GM10248 (cell line): Measurements from ENCODE around the gene HORMAD1.

Source experiments
- CTCF ChIA-PET: fragments of 300-600 bp; sonication (Branson Sonifier 250); formaldehyde crosslinking; extraction: SDS; loops from one replicate; lab custom pipeline; 2021; ENCODE audit warnings: antibody characterized with exemption; lab: Yijun Ruan, JAX
- POLR2A ChIA-PET: fragments of 350-650 bp; sonication (Branson Sonifier 250); formaldehyde crosslinking; extraction: SDS; loops from one replicate; lab custom pipeline; 2020; ENCODE audit warnings: antibody characterized with exemption; lab: Yijun Ruan, JAX
- DNase-seq: peaks from one replicate; pipeline ENCODE4 v3.0.0; 2012; ENCODE audit errors: extremely low spot score
- CTCF ChIP-seq: IDR thresholded peaks from 2 replicates; pipeline ENCODE4 v1.5.1; 2012; ENCODE audit warnings: mild to moderate bottlenecking, low read depth; ENCODE audit errors: extremely low read depth, missing control alignments, control extremely low read depth

HORMAD1 gene

DNA sequence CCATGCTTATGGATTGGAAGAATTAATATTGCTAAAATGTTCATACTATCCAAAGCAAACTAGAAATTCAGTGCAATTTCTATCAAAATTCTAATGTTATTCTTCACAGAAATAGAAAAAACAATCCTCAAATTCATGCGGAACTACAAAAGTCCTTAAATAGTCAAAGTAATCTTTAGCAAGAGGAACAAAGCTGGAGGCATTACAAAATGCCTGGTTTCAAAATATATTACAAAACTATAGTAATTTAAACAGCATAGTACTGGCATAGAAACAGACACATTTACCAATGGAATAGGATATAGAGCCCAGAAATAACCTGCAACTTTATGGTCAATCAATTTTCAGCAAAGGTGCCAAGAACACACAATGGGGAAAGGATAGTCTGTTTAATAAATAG lies 41.1 kb upstream of the HORMAD1 start:
- TF ChIP-seq CTCF = no peak
- ChIA-PET CTCF (no interaction called here), POLR2A (no interaction called here)
- DNase-seq = no peak

- peak; percentile 14 for TF ChIP-seq CTCF
- DNase-seq = no peak
- ChIA-PET POLR2A (no interaction called here), CTCF (no interaction called here)
Observed at GRCh38 chr1:150760013-150760412, 39.3 kb upstream of the HORMAD1 start.

GRCh38 chr1:150753416-150753815 lies 32.7 kb upstream of the HORMAD1 start:
- ChIA-PET POLR2A (no interaction called here), CTCF (interaction anchor here (0.7 to 1.7 kb wide), 3 partner anchors 11 to 169 kb away, joined by 3 to 4 read pairs (median 3); no protein-coding TSS in a partner anchor)
- no peak for TF ChIP-seq CTCF
- no peak for DNase-seq

GRCh38 chr1:150751443-150751842 lies 30.7 kb upstream of the HORMAD1 start:
- no peak for TF ChIP-seq CTCF
- no peak for DNase-seq
- ChIA-PET CTCF (interaction anchor here (1.5 to 1.7 kb wide), 2 partner anchors 15 to 17 kb away, joined by 3 to 7 read pairs; partner anchors contain the start of gene CTSS), POLR2A (no interaction called here)

DNA sequence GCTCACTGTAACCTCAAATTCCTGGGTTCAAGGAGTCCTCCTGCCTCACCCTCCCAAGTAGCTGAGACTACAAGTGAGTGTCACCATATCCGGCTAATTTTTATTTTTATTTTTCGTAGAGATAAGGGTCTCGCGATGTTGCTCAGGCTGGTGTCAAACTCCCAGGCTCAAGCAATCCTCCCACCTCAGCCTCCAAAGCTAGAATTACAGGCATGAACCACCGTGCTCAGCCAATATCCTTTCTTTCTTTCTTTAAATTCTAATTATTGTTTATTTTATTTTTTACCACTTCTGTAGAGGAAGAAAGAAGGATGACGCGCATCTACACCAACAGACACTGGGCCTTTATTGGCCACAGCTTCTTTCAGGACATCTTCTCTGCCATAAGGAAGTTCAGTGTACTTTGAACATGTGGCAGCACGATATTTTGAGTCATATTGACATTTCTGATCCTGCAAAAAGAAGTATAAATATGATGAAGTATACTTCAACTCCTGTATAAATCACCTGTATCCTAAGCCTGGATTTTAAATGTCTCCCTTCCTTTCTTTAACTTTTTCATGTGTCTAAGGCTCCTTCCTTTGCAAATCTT lies 29.1 kb upstream of the HORMAD1 start:
- ChIA-PET CTCF (interaction anchor here (1.1 kb wide), 1 partner anchor 19 kb away, joined by 3 read pairs; no protein-coding TSS in a partner anchor), POLR2A (no interaction called here)
- TF ChIP-seq CTCF = no peak
- DNase-seq = no peak

DNA sequence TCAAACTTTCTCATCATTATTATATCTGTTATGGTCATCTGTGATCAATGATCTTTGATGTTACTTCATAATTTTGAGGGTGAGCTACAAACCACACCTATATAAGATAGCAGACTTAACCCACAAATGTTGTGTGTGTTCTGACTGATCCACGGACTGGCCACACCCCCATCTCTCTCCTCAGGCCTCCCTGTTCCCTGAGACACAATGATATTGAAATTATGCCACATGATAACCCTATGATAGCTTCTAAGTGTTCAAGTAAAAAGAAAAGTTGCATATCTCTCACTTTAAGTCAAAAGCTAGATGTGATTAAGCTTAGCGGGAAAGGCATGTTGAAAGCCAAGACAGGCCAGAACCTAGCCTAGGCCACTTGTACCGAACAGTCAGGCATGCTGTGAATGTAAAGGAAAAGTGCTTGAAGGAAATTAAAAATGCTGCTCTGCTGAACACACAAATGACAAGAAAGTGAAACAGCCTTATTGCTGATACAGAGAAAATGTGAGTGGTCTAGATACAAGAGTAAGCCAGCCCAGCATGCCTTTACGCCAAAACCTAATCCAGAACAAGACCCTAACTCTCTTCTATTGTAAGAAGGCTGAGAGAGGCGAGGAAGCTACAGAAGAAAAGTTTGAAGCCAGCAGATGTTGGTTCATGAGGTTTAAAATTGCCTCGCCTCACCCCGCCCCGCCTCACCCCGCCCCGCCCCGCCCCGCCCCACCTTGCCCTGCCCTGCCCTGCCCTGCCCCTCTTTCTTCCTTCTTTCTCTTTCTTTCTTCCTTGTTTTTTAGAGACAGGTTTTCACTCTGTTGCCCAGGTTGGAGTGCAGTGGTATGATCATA lies 28.4 kb upstream of the HORMAD1 start:
- CTCF ChIA-PET = interaction anchor here (0.9 to 1.4 kb wide), 3 partner anchors 9 to 21 kb away, joined by 3 read pairs; no protein-coding TSS in a partner anchor

More for the DNA sequence above, 28.4 kb upstream of the HORMAD1 start:
- no peak for TF ChIP-seq CTCF
- no peak for DNase-seq
- POLR2A ChIA-PET = interaction anchor here (0.5 kb wide), 1 partner anchor 609 kb away, joined by 6 read pairs; no protein-coding TSS in a partner anchor
